GM12878 (cell line): ENCODE results near the gene SUGCT. TPM values are rescaled to one million over a fixed set of nuclear protein-coding genes. Genes with fewer than 3 reads are reported as not detected.

Experiments
- ATAC-seq: fragments of 200-7000 bp; cut with Tn5 transposase; 3 replicates; pipeline ENCODE4 v1.9.1; 2020; ENCODE audit warnings: mild to moderate bottlenecking, moderate library complexity
- BruUV-seq: library from RNA; stranded (reverse); fragments of 400-500 nt; replicated peaks from 2 replicates; lab custom pipeline; 2021; lab: Mats Ljungman, UMichigan
- CTCF ChIA-PET: fragments of 300-600 bp; sonication (Branson Sonifier 250); formaldehyde crosslinking; extraction: SDS; loops from one replicate; lab custom pipeline; 2021; ENCODE audit warnings: inconsistent platforms; lab: Yijun Ruan, JAX
- POLR2A ChIA-PET: fragments of 350-600 bp; formaldehyde crosslinking; extraction: SDS; loops from one replicate; lab custom pipeline; 2021; ENCODE audit warnings: inconsistent platforms; lab: Charles Lee
- RAD21 ChIA-PET: fragments of 300-600 bp; sonication (Branson Sonifier 250); formaldehyde crosslinking; loops from one replicate; lab custom pipeline; 2023; ENCODE audit warnings: antibody characterized with exemption; ENCODE audit not compliant: unreplicated experiment; lab: Charles Lee
- SMC1A ChIA-PET: fragments of 300-600 bp; sonication (Branson Sonifier 250); formaldehyde crosslinking; loops from one replicate; lab custom pipeline; 2023; ENCODE audit not compliant: unreplicated experiment, uncharacterized antibody; lab: Charles Lee
- DNase-seq: peaks from one replicate; pipeline ENCODE4 v3.0.0-alpha.2; 2011; ENCODE audit warnings: low read depth, low spot score
- FAIRE-seq: peaks from 3 replicates; lab custom pipeline; 2011; peaks lifted over from hg19 to GRCh38; lab: Jason Lieb, UNC
- H2AFZ ChIP-seq: 2 replicates; pipeline ENCODE4 v1.6.0; 2011; ENCODE audit warnings: low read depth, low read length, control low read depth; ENCODE audit not compliant: control insufficient read depth
- H3K27ac ChIP-seq: 2 replicates; pipeline ENCODE4 v1.5.1; 2011; ENCODE audit warnings: control low read depth; ENCODE audit not compliant: control insufficient read depth, insufficient read depth
- H3K27me3 ChIP-seq, 2 experiments: replicated peaks in 1 of 2; 2 replicates each; pipeline versions ENCODE4 v1.6.0 to v1.6.1; 2011; ENCODE audit warnings: low read length in 1 of 2; ENCODE audit not compliant: control insufficient read depth in 2 of 2, insufficient read depth in 2 of 2
- H3K36me3 ChIP-seq, 2 experiments: 2 replicates each; pipeline ENCODE4 v1.5.1; 2011; ENCODE audit warnings: low read length in 1 of 2; ENCODE audit not compliant: control insufficient read depth in 2 of 2, insufficient read depth in 2 of 2
- H3K4me1 ChIP-seq: 2 replicates; pipeline ENCODE4 v1.6.1; 2011; ENCODE audit warnings: mild to moderate bottlenecking, low read length, moderate library complexity, mixed read lengths; ENCODE audit not compliant: control insufficient read depth, insufficient read depth
- H3K4me2 ChIP-seq: 2 replicates; pipeline ENCODE4 v1.6.0; 2011; ENCODE audit warnings: control low read depth; ENCODE audit not compliant: control insufficient read depth, insufficient read depth
- H3K4me3 ChIP-seq: fragments of 200-600 bp; sonication (generic); 2 replicates; pipeline ENCODE4 v1.5.1; 2016
- H3K79me2 ChIP-seq: 2 replicates; pipeline ENCODE4 v1.6.0; 2011; ENCODE audit warnings: low read length; ENCODE audit not compliant: control insufficient read depth, insufficient read depth
- H3K9ac ChIP-seq: 2 replicates; pipeline ENCODE4 v1.8.0; 2011; ENCODE audit warnings: low read length, control low read depth, mixed read lengths; ENCODE audit not compliant: control insufficient read depth, insufficient read depth
- H3K9me3 ChIP-seq: replicated peaks from 3 replicates; pipeline ENCODE4 v1.5.1; 2011; ENCODE audit warnings: mild to moderate bottlenecking, low read length; ENCODE audit not compliant: control insufficient read depth, insufficient read depth
- H4K20me1 ChIP-seq: 2 replicates; pipeline ENCODE4 v1.6.0; 2011; ENCODE audit not compliant: control insufficient read depth, insufficient read depth
- PRDM15 ChIP-seq: fragments of 450-650 bp; formaldehyde crosslinking; IDR thresholded peaks from 2 replicates; pipeline ENCODE4 v1.4.0; 2020; ENCODE audit warnings: mild to moderate bottlenecking, moderate library complexity
- RFX5 ChIP-seq: IDR thresholded peaks from 2 replicates; pipeline ENCODE4 v1.6.1; 2011; ENCODE audit warnings: low read depth, low read length, improper control_type of control experiment
- SREBF2 ChIP-seq: IDR thresholded peaks from 2 replicates; pipeline ENCODE4 v1.6.1; 2012; ENCODE audit warnings: mild to moderate bottlenecking, low read length
- TBL1XR1 ChIP-seq: IDR thresholded peaks from 2 replicates; pipeline ENCODE4 v1.6.1; 2012; ENCODE audit warnings: low read depth, low read length, improper control_type of control experiment
- WGBS: methylation state at CpG from one replicate; pipeline ENCODE4 v1.1.6; 2016; ENCODE audit warnings: low lambda C conversion rate; ENCODE audit not compliant: insufficient replicate concordance, insufficient coverage; ENCODE audit errors: missing lambda C conversion rate; 5-methylcytosine and 5-hydroxymethylcytosine counted together
- in situ Hi-C: fragments of 300-500 bp; cut with MboI; formaldehyde crosslinking; loops from 9 replicates; pipeline ENCODE4 v1.14.3; 2018; ENCODE audit warnings: mixed read lengths
- intact Hi-C: fragments of 100-400 bp; cut with micrococcal nuclease; formaldehyde crosslinking; loops from one replicate; pipeline ENCODE4 v1.14.2; 2022; ENCODE audit not compliant: unreplicated experiment
- polyA plus RNA-seq, 11 experiments: library from polyadenylated mRNA; depleted of rRNA in 4 of 11; unstranded in 6 of 11; stranded (reverse) in 5 of 11; fragments of >200 nt; fragmentation: Nextera tagmentation in 4 of 11; fragmentation: Illumina TruSeq in 1 of 11; extraction: Ambion mirVana in 4 of 11; extraction: Trizol in 1 of 11; gene quantifications; 1 replicate in 1 of 11; 2 replicates in 10 of 11; pipeline versions ENCODE4 v1.2.1 to v1.2.3, GENCODE V29; 2011 to 2016; ENCODE audit warnings: inconsistent platforms in 2 of 11, missing spikeins in 2 of 11, low read depth in 1 of 11
- total RNA-seq, 4 experiments: library from RNA; depleted of rRNA in 3 of 4; stranded (reverse); fragments of >200 nt in 3 of 4; fragmentation: Illumina TruSeq in 1 of 4; extraction: Trizol in 1 of 4; gene quantifications; 2 replicates each; pipeline versions ENCODE4 v1.2.1 to v1.2.3, GENCODE V29; 2013 to 2021
- TF ChIP-seq, protein P1 (sequence below): fragments of 450-650 bp; IDR thresholded peaks from 2 replicates; pipeline ENCODE4 v1.6.1; 2018; ENCODE audit warnings: mild to moderate bottlenecking, low read depth, moderate library complexity; ENCODE audit not compliant: partially characterized antibody

Gene SUGCT
- total and polyA plus RNA-seq, 10 of the 15 experiments (the other 5 are each of a cell fraction or from before 2014, with no cell fraction given) = 0.08 to 1.2 (median 0.67) TPM; not detected in 1

DNA sequence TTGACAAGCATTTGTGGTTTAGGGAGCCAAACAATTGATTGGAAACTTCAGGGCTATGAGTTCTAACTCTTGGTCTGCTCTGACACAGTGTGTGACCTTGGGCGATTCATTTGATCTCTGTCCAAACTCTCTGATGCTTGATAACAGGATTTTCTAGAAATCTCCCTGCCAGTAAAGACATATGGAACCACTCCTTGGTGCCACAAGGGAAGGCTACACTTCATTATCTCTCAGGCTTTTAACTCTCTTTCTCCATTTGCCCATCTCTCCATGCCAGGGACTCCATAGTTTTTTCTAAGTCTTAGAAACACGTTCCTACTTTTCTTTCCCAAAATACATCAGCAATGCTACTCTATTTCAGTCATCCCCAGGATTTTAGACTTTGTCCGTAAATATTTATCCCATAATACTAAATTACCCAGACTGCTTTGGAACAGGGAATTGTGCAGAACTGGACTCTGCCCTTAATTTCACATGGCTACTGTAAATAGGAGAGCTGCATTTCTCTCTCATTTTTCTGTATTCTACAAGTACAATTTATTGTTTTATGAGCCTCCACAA is 488.2 kb downstream of the SUGCT start:
- ChIA-PET SMC1A (interaction anchor here (0.5 kb wide), 1 partner anchor 1017 kb away, joined by 3 read pairs; no protein-coding TSS in a partner anchor), POLR2A (no interaction called here), CTCF (no interaction called here), RAD21 (no interaction called here)
- Histone ChIP-seq H3K79me2 (no peaks in the 10 kb centered on the region), H3K27ac (no peak overlapping the region), H3K9me3 (no peaks in the 10 kb centered on the region), H4K20me1 (no peaks in the 10 kb centered on the region), H3K4me1 (no peaks in the 10 kb centered on the region), H2AFZ (no peak overlapping the region), H3K4me3 (no peak overlapping the region), H3K9ac (no peak overlapping the region), H3K4me2 (no peak overlapping the region), H3K27me3 (no peaks in the 10 kb centered on the region), H3K36me3 (no peaks in the 10 kb centered on the region)
- no peak for FAIRE-seq
- BruUV-seq = no TSS peak
- no peak for DNase-seq
- intact Hi-C loops (no loop called here), in situ Hi-C loops (no loop called here)
- WGBS = 31% methylated on average over 3 of the region's 3 CpGs
- no peak for ATAC-seq
- TF ChIP-seq PRDM15 = no peak
- TF ChIP-seq SREBF2 = no peak
- TF ChIP-seq, protein P1, sequence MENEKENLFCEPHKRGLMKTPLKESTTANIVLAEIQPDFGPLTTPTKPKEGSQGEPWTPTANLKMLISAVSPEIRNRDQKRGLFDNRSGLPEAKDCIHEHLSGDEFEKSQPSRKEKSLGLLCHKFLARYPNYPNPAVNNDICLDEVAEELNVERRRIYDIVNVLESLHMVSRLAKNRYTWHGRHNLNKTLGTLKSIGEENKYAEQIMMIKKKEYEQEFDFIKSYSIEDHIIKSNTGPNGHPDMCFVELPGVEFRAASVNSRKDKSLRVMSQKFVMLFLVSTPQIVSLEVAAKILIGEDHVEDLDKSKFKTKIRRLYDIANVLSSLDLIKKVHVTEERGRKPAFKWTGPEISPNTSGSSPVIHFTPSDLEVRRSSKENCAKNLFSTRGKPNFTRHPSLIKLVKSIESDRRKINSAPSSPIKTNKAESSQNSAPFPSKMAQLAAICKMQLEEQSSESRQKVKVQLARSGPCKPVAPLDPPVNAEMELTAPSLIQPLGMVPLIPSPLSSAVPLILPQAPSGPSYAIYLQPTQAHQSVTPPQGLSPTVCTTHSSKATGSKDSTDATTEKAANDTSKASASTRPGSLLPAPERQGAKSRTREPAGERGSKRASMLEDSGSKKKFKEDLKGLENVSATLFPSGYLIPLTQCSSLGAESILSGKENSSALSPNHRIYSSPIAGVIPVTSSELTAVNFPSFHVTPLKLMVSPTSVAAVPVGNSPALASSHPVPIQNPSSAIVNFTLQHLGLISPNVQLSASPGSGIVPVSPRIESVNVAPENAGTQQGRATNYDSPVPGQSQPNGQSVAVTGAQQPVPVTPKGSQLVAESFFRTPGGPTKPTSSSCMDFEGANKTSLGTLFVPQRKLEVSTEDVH = no peak
- no peak for TF ChIP-seq RFX5
- TF ChIP-seq TBL1XR1 = no peak
